ENCODE data around the gene MSRB1.
"Not testable (repeated sequence)": the region's sequence is repeated elsewhere in the genome, so short reads cannot be mapped to it uniquely, and the experiment has no call there.

Gene MSRB1

DNA sequence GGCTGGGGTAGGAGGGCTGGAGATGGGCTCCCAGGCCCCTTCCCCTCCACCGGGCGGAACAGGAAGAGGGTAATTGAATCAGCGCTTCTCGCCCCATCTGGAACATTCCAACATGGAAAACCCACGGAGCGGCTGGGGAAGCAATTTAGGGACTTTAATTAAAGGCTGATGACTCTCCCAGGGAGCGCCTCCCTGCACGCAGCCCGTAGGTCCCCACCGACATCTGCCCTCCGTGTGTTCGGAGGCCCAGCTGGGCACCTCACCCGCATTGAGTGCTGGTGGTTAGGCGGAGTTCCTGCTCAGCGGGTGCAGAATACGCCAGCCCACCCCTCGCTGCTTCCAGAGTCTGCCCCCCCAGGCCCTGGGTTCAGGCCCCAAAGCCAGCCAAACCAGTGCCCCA lies 34.8 kb downstream of the MSRB1 start:
- DNase-seq (ENCODE audit: low spot score in 2 of 2) (no peak), ATAC-seq (no peak)
- H3K36me3 Mint-ChIP-seq, result no peaks in the 10 kb centered on the region
- no peak overlapping the region for H3K4me3 Mint-ChIP-seq
- H3K4me1 Mint-ChIP-seq, result no peaks in the 10 kb centered on the region
- H3K27ac Mint-ChIP-seq, result no peak overlapping the region
- no peaks in the 10 kb centered on the region for H3K9me3 Mint-ChIP-seq

DNA sequence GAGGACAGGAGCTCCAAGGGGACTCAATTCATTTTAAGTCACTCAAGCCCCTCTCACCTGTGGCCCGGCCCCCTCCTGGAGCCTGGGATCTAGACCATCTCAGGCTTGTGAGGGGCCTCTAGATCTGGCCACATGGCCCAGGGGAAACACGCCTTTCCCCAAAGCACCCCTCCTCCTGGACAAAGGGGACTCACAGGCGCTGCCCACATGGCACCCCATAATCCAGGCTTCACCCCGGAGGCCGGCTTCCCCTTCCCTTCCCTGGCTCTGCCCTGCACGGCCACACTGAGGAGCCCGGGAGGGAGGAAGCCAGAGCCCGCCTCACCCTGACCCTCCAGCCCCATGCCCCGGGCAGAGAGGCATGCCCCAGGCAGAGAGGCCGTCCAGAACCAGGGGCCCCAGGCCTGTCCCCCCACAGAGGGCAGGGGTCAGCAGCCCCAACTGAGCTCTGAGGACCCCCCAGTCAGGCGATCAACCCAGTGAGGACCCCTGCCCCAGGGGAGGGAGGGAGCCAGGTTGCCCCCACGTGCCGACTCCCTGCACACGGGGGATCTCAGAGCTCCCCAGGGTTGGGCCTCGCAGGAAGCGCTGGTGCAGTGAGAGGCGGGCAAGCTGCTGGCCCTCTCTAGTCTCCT lies 35.7 kb downstream of the MSRB1 start:
- DNase-seq (ENCODE audit: low spot score in 2 of 2), result no peak
- no peak for ATAC-seq

DNA sequence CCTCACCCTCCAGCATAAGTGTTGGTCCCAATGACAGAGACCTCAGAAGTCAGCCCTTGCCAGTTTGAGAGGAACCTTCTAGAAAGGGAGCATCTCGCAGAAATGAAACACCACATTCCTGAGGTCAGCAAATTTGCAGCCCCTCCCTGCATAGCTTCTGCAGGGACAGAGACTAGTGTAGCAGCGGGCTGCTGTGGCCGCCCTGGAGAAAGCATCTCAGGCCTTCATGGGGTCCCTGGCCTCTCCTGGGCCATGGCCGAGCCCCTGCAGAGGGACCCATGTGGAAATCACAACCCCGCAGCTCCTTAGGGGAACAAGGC lies 36.2 kb downstream of the MSRB1 start:
- H3K36me3 Mint-ChIP-seq, result no peaks in the 10 kb centered on the region
- DNase-seq (ENCODE audit: low spot score in 2 of 2) (no peak), ATAC-seq (no peak)
- no peaks in the 10 kb centered on the region for H3K9me3 Mint-ChIP-seq
- H3K4me3 Mint-ChIP-seq, result no peak overlapping the region
- no peak overlapping the region for H3K27ac Mint-ChIP-seq
- H3K4me1 Mint-ChIP-seq, result no peaks in the 10 kb centered on the region

More for the DNA sequence above, 35.7 kb downstream of the MSRB1 start:
- H3K36me3 Mint-ChIP-seq, result no peaks in the 10 kb centered on the region
- no peak overlapping the region for H3K27ac Mint-ChIP-seq
- no peaks in the 10 kb centered on the region for H3K9me3 Mint-ChIP-seq
- no peak overlapping the region for H3K4me3 Mint-ChIP-seq
- no peaks in the 10 kb centered on the region for H3K4me1 Mint-ChIP-seq

DNA sequence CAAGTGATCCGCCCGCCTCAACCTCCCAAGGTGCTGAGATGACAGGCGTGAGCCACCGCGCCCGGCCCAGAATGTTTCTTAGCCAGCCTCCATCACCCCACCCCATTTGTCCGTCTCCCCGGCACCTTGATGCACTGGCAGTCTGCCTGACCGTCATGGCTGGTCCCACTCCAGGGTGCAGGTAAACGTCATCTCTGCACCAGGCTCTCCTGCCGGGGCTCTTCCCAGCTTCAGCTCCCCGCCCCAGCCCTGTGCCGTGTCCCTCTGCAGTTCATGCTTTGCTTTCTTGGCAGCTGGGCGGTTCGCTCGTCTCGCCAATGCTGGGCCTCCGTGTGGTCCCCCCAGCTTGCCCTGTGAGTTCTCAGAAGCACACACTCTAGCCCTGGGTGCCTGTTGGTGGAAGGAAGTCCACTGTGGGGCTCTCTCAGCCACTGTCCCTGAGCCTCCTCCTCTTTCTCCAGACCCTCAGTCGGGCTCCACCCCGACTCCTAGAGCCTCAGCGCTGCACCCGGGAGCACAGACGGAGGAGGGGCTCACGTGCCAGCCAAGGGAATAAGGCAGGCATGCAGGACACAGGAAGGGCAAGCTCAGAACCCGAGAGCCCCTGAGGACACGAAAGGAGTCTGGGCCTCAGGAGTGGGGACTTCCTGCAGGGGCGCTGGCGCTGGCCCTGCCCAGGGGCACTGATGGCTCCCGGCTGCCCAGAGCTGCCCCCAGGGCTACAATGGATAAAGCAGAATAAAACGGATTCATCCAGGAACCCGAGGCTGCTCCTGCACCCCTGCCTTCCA lies 36.7 kb downstream of the MSRB1 start:
- no peaks in the 10 kb centered on the region for H3K4me1 Mint-ChIP-seq
- H3K4me3 Mint-ChIP-seq, result no peak overlapping the region
- H3K36me3 Mint-ChIP-seq, result no peaks in the 10 kb centered on the region
- DNase-seq (ENCODE audit: low spot score in 2 of 2), result no peak
- no peak for ATAC-seq
- no peaks in the 10 kb centered on the region for H3K9me3 Mint-ChIP-seq
- no peak overlapping the region for H3K27ac Mint-ChIP-seq

DNA sequence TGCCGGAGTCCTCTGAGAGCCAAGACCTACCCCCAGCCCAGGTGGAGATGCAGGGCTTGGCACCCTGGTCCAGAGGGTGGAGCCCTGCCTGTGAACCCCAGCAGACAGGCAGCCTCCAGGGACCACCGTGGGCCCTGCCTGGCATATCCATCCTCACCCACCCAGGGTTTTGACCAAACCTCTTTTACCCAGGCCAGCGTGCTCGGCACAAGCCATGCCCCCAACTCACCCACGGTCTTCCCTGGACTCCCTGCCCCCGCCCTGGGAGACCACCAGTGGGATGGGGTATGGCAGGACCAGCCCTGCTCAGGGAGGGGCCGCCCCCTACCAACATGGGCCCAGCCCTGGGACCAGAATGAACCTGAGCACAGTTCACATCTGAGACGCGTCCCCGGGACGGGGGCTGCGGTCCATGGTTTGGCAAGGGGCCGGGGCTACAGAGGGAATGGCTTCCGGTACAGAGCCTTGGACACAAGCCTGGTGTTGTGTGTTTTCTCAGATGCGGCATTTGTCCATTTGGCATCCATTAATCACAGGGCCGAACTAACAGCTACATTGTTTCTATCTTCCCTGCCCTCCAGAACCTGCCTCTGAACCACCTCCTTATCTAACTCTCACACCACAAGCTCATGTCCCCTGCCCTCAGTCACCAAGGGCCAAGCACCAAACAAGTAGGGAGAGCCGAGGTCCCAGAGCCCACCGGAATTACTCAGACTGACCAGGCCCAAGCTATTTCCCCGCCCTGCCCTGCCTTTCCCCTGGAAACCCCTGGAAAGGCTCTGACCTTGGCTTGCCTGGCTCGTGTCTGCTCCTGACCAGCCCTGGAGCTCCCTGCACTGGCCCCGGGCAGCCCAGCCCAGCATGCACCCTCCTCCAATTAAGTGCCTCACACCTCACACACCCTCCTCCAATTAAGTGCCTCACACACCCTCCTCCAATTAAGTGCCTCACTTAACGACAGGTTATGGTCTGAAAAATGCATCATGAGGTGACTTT lies 38.9 kb downstream of the MSRB1 start:
- H3K36me3 Mint-ChIP-seq, result no peaks in the 10 kb centered on the region
- no peak overlapping the region for H3K27ac Mint-ChIP-seq
- DNase-seq (ENCODE audit: low spot score in 2 of 2) (no peak), ATAC-seq (no peak)
- no peaks in the 10 kb centered on the region for H3K4me1 Mint-ChIP-seq
- no peaks in the 10 kb centered on the region for H3K9me3 Mint-ChIP-seq
- H3K4me3 Mint-ChIP-seq, result no peak overlapping the region

DNA sequence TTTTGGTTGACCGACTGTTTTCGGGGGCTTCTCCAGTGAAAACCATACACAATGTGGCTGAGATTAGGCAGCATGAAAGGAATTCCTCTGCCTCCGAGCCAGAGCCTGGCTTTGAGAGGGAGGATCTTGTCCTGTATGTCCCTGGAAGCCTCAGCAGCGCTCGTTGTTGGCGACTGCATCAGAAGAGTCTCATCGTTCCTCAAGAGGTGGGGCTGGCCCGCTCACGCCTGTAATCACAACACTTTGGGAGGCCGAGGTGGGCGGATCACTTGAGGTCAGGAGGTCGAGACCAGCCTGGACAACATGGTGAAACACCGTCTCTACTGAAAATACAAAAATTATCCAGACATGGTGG lies 39.8 kb downstream of the MSRB1 start:
- ATAC-seq, result no peak
- Mint-ChIP-seq H3K9me3 (no peaks in the 10 kb centered on the region), H3K4me1 (no peaks in the 10 kb centered on the region), H3K36me3 (no peaks in the 10 kb centered on the region), H3K27ac (no peak overlapping the region), H3K4me3 (no peak overlapping the region)
- no peak for DNase-seq (ENCODE audit: low spot score in 2 of 2)

DNA sequence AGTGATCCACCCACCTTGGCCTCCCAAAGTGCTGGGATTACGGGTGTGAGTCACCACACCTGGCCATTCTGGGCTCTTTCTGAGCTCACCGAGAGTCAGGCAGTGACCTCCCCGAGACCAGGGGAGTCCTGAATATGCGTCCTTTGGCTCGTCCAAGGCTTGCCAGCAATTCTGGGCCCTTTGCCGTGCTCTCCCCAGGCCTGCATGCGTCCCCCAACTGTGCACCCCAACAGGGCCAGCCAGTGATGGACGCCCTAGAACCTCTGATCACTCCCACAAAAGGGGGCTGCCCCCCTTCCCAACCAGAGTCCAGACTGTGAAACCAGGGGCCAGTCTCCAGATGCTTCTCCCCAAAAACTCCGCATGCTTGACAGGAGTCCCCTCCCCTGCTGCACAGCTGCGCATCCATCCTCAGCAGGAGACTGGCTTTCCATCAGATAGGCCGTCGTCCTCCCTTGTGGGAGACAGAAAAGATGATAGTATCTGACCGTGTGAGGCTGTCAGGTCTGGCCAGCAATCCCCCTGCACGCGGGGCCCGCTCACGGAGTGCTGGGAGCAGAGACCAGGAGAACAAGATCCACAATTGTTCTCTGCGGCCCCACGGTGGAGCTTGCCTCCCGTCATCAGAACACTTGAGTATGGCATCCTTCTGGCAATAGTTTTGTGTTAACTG lies 40.3 kb downstream of the MSRB1 start:
- Mint-ChIP-seq H3K4me3 (no peak overlapping the region), H3K4me1 (no peaks in the 10 kb centered on the region), H3K9me3 (no peaks in the 10 kb centered on the region), H3K27ac (no peak overlapping the region), H3K36me3 (no peaks in the 10 kb centered on the region)
- no peak for DNase-seq (ENCODE audit: low spot score in 2 of 2)
- no peak for ATAC-seq

DNA sequence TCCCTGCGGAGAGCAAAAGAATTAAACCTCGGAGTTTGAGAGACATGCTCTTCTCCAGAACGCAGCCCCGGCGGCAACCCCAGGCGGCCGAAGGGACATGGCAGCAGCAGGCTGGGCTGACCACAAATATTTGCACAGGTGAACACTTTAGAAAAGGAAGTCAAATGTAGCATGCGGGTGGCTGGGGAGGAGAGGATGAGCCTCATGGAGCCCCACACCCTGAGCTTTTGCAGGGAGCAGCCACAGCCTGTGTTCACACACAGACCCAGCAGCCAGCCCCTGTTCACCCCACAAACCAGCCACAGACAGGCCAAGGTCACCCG lies 42.6 kb downstream of the MSRB1 start:
- Mint-ChIP-seq H3K4me3 (no peak overlapping the region), H3K9me3 (no peaks in the 10 kb centered on the region), H3K4me1 (no peaks in the 10 kb centered on the region), H3K36me3 (no peaks in the 10 kb centered on the region), H3K27ac (no peak overlapping the region)
- ATAC-seq (no peak), DNase-seq (ENCODE audit: low spot score in 2 of 2) (no peak)

DNA sequence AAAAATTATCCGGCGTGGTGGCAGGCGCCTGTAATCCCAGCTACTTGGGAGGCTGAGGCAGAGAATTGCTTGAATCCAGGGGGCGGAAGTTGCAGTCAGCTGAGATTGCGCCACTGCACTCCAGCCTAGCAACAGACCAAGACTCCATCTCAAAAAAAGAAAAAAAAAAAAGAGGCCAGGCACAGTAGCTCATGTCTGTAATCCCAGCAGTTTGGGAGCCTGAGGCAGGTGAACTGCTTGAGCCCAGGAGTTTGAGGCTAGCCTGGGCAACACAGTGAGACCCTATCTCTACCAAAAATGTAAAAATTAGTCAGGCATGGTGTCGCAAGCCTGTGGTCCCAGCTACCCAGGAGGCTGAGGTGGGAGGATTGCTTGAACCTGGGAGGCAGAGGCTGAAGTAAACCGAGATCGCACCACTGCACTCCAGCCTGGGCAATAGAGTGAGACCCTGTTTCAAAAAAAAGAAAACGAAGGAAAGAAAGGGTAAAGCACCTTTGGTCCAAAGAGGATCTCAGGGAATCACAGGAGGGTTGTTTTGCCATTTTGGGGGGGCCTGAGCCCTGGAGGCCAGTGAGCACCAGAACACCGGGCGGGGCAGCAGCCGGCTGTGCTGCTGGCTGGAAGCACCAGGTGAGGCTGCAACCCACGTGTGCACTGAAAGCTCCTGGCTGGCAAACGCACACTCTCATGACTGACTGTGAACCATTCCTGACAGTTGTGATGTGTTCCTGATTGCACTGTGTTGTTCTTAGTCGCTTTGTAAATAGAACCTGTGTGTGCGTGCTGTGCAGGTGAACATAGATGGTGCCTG lies 43.2 kb downstream of the MSRB1 start:
- no peaks in the 10 kb centered on the region for H3K4me1 Mint-ChIP-seq
- DNase-seq (ENCODE audit: low spot score in 2 of 2) (no peak), ATAC-seq (no peak)
- H3K4me3 Mint-ChIP-seq, result no peak overlapping the region
- no peak overlapping the region for H3K27ac Mint-ChIP-seq
- no peaks in the 10 kb centered on the region for H3K36me3 Mint-ChIP-seq
- H3K9me3 Mint-ChIP-seq, result no peaks in the 10 kb centered on the region

DNA sequence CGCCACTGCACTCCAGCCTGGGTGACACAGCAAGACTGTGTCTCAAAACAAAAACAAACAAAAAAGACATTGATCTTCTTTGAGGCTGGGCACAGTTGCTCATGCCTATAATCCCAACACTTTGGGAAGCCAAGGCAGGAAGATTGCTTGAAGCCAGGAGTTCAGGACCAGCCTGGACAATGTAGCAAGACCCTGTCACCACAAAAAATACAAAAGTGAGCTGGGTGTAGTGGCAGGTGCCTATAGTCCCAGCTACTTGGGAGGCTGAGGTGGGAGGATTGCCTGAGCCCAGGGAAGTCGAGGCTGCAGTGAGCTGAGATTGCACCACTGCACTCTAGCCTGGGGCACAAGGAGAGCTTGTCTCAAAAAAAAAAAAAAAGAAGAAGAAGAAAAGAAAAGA lies 45.3 kb downstream of the MSRB1 start:
- not testable (repeated sequence) for H3K4me1 Mint-ChIP-seq; H3K4me3 Mint-ChIP-seq; DNase-seq (ENCODE audit: low spot score in 2 of 2); H3K9me3 Mint-ChIP-seq; H3K27ac Mint-ChIP-seq; H3K36me3 Mint-ChIP-seq; ATAC-seq

DNA sequence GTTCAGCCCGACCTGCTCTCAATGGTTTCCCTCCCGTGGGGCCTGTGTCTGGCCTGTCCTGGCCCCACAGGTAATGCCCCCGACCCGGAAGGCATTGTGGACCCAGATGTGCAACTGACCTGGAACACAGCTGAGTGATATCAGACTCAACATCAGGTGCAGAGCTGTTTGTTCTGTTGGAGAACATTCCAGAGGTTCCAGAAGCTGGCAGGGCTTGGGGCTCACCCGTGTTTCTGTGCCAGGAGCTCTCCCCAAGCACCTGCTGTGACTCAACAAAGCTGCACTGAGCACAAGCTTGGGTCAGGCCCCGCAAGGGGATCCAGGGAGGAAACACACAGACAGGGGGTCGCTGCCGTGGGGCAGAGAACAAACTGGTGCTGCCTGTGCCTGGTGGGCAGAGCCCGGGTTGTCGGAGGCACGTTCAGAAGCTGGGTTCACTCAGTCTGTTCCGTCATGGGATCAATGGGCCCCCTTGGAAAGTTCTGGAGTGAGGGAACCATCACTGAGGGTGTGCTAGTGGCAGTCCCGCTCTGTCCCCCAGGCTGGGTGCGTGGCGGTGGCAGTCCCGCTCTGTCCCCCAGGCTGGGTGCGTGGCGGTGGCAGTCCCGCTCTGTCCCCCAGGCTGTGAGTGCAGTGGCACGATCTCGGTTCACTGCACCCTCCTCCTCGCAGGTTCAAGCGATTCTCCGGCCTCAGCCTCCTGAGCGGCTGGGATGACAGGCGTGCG lies 46.9 kb downstream of the MSRB1 start:
- H3K27ac Mint-ChIP-seq, result no peak overlapping the region
- ATAC-seq, result no peak

DNA sequence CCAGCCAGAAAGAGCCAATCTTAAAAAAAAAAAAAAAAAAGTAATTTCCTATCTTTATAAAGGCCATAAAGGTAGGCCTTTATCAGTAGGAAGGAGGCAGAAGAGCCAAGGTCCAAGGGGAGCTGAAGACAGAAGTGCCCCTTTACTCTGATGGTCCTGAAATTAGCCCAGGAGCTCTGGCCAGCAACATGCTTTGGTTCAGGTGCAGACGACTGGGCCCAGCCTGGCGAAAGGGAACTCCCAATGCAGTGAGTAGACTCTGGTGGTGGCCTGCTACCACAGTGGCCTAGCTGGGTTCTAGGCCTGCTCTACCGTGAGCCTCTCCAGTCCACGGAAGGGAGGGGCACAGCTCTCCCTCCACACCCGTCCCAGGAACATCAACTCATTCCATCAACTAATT lies 47.9 kb downstream of the MSRB1 start:
- Mint-ChIP-seq H3K4me3 (no peak overlapping the region), H3K4me1 (no peaks in the 10 kb centered on the region), H3K27ac (no peak overlapping the region), H3K36me3 (no peaks in the 10 kb centered on the region), H3K9me3 (no peaks in the 10 kb centered on the region)
- no peak for ATAC-seq
- DNase-seq (ENCODE audit: low spot score in 2 of 2), result no peak

More for the DNA sequence above, 46.9 kb downstream of the MSRB1 start:
- Mint-ChIP-seq H3K4me1 (no peaks in the 10 kb centered on the region), H3K4me3 (no peak overlapping the region), H3K9me3 (no peaks in the 10 kb centered on the region), H3K36me3 (no peaks in the 10 kb centered on the region)
- DNase-seq (ENCODE audit: low spot score in 2 of 2), result no peak

DNA sequence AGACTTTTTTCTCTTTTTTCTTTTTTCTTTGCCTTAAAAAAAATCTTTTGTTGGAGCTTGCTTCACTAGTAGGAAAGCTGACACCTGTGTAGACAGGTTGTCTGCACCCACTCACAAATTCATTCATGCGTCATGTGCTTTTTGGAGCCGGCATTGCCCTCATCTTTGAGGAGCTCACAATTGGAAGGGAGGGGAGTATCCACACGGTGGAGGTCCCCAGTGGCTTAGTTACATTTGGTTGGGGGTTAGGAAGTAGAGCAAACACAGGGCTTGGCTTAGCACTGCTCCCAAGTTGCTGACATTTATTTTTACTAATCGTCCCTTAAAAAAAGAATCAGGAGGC lies 52.3 kb downstream of the MSRB1 start:
- no peaks in the 10 kb centered on the region for H3K9me3 Mint-ChIP-seq
- H3K4me1 Mint-ChIP-seq, result no peaks in the 10 kb centered on the region
- H3K36me3 Mint-ChIP-seq, result no peaks in the 10 kb centered on the region
- no peak overlapping the region for H3K4me3 Mint-ChIP-seq
- ATAC-seq, result no peak
- H3K27ac Mint-ChIP-seq, result no peak overlapping the region
- no peak for DNase-seq (ENCODE audit: low spot score in 2 of 2)

DNA sequence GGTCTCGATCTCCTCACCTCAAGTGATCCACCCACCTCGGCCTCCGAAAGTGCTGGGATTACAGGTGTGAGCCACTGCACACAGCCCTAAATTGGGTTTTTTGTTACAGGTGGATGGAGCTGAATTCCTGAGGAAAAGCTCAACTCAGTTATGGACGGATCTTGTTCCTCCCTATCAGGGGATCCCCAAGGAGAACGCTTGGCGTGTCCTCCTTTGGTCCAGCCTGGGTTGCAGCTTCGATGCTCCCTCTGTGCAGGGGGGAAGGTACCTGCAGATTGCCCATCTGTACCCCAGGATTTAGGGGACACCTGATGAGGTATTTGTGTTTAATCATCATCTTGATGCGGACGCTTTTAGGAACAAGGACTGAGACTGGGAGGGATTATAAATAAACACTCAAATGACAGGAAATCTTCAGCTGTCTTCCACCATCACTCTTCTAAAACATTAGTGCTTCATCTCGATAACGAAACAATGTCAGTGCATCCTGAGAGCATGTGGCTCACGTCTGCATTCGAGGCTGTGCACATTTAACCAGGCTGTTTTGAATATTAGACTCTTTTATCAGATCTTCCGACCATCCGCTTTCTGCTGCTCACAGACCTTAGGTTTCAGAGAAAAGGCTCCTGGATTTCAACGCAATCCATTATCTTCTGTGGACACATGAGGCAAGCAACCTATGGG lies 52.8 kb downstream of the MSRB1 start:
- DNase-seq (ENCODE audit: low spot score in 2 of 2), result no peak
- Mint-ChIP-seq H3K9me3 (no peaks in the 10 kb centered on the region), H3K27ac (no peak overlapping the region), H3K4me1 (no peaks in the 10 kb centered on the region), H3K36me3 (no peaks in the 10 kb centered on the region), H3K4me3 (no peak overlapping the region)
- ATAC-seq, result no peak

Measured in stimulated activated effector memory CD8-positive, alpha-beta T cell treated with anti-CD3 and anti-CD28 coated beads, Interleukin-12 subunit alpha, Interleukin-12 subunit beta, amount 100 ng/mL, for 72 hours (primary cell).